GM21360 (cell line): ENCODE data around the gene IP6K3.

ENCODE experiments used
- ATAC-seq: cut with Tn5 transposase; IDR thresholded peaks from one replicate; pipeline ENCODE4 v1.9.1; 2021; ENCODE audit warnings: mild to moderate bottlenecking, moderate library complexity; ENCODE audit not compliant: unreplicated experiment

The IP6K3 gene

DNA sequence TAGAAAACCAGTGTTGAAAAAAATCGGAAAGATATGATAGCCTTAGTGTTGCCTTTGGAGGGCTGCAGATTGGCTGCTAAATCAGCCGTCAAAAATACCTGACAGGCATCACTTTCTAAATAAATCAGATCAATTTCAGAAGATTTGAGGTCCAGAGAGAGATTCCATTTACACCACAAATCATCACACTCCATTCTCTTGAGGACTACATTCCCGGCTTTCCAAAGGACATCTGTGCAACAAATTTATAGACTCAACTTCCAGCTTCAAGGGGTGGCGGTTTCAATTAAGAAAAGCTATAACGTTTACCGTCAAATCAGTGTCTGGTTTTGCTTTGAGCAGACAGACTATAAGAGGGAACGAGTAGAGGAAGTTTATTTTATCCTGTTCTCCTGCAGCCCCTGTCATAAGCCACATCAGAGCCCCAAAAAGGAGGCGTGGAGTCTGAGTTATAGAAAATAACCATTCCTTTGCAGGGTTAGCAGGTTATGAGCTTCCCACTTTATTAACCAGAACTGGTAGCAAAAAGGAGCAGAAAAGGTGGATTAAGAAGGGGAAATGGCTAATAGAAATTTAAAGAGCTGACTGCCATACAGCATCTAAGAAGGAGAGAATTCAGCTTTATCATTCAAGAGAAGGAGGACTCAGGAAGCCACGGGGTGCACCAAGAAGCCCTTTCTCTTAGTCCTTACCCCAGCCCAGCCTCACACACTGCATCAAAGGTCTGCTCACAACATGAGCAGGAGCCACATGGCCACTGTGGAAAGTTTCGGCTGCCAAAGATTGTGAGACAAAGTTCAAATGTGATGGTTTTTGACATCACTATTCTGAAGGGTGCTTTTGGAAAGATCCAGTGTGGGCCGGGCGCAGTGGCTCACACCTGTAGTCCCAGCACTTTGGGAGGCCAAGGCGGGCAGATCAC, 22.3 kb downstream of the IP6K3 start:
- ATAC-seq = no peak

DNA sequence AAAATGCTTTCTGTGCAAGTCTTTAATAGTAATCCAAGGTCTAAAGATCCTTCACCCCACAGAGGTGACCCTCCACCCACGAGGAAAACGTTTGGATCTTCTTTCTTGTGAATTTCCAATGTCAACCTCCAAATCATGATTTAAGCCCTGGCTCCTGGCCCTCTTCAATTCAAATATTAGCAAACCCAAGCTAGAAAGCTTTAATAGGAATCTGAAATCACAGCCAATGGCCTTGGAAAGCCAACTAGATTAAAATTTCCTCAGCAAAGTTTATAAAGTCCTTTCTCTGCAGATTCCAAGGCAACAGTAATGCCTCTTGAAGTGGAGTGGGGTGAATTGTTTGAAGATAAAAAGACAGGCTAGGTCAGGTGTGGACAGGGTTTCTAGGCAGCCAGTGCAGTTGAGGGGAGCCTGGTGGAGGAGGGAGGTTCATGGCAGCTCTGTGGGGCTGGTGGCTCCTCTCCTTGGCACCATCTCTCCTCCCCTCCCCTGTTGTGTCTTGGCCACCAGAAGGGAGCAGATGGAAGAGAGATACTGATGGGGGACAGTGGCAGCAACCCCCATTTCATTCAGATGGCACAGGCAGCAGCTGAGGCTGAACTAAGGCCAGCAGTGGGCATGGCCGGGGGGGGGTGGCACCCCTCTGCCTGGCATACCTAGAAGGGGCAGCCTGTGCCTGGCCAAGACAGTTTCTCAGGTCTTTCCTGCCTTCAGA, 23.2 kb downstream of the IP6K3 start:
- ATAC-seq = no peak

DNA sequence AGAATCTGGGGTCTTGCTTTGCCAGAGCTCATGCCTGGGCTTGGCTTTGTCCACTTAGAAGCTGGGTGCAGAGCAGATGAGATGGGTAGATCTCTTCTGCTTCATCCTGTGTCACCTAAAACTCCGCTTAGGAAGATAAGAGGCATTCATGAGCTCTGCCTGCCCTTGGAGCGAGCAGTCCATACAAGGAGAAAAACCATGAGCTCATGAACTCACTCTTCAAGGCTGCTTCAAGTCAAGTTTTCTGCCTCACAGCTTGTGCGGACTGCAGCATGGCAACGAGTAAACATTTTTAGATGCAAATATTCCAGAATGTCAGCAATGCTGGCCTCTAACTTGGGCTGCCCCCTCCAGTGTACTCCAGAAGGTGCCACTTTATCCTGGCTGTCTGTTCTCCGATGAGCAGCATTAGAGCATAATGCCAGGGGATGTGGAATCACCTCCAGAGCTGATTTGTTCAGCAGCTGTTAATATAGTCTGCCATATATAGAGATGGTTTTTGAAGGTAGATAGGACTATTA, 24.5 kb downstream of the IP6K3 start:
- ATAC-seq = no peak

DNA sequence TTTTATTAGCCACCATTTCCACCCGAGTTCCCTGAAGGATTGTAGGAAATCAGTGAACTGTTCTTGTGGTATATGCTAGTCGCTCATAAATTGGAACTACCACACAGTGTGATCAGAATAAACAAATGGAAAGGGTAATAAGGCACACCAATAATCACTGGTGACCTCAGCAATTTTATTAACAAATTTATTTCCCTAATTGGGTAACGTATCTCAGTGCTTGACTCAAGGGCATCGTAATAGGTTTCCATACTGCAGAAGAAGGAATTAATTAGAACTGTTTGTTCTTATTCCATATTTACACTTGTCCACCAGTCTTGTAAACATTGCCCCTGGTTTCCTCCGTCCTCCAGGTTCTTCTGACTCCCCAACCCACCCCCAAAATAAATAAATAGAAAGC, 25.2 kb downstream of the IP6K3 start:
- ATAC-seq = no peak

DNA sequence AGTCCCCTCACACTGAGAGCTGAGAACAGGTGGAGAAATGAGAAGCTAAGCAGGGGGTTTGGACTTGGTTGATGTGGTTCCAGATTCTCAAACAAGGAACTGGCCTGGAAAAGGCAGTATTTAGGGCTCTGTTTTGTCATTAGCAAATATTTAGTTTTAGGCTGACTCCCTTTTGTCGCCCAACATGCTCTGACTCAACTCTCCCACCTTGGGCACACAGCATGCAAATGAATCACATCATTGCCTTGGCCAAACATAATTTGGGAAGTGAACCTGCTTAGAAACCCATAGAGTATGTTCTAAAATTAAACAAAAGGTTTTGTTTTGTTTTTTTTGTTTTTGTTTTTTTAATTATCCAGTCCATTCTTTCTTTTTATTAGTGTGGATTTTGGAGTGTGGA, 25.7 kb downstream of the IP6K3 start:
- ATAC-seq = no peak

DNA sequence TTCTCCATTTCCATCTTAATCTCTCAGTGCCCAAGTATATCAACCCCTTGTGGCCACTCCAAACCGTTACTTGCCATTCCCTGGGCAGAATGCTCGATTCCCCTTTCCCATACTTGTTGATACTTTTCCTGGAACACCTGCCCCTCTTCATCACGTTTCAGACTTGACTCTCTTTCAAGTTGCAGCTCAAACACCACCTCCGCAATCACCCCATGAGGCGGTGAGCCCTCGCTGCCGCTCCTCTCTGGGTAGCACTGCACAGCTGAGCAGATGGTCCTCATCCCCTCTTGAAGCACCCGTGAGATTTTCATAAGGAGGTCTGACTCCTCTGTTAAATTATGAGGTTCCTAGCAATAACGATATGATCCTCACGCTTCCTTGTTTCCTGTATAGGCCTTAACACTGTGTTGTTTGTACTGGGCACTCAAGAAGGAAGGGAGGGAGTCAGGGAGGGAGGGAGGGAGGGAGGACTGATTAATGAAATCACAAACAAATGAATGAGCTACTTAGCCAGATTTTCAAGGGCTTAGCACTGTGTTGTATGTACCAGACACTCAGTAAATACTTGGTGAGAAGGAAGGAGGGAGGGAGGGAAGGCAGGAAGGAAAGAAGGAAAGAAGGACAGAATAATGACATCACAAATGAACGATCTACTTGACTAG, 27.2 kb downstream of the IP6K3 start:
- ATAC-seq = no peak

DNA sequence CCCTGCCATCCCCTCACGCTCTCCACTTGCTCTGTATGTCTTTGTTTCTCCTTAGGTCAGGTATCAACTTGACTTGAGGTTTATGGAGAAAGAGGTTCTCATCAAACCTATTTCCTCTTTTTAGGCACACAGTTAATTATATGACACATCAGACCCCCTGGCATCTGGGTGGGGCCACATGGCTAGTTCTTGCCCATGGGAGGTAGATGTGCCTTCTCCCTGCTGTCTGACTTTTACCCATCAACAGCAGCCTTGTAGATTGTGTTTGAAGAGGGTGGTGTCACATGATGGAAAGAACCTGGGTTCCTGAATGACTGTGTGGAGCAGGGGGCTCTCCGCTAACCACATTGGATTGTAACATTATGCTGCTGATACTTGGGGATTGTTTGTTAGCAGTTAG, 28.0 kb downstream of the IP6K3 start:
- no peak for ATAC-seq

DNA sequence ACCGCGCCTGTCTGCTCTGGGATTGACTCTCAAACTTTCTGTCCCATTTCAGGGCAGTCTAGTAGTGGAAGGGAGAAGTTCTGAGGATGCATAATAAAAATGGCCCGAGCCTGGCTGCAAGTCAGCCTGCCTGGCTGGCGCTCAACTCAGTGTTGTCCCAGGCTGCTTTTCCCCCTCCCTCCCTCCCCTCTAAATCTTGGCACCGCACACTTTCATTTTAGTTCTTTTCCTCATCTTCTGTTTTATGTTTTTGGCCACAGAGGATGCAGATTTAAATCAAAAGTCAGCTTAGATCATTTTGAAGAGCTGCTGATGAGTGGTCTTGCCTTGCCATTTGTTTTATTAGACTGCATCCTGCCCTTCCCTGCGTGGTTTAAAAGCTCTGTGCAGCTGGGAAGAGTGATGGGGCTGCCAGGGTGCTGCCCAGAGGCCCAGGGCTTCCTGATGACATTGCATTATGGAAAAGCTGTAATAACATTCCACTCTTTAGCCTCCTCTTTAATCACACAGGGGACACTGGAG, 28.7 kb downstream of the IP6K3 start:
- ATAC-seq = no peak

DNA sequence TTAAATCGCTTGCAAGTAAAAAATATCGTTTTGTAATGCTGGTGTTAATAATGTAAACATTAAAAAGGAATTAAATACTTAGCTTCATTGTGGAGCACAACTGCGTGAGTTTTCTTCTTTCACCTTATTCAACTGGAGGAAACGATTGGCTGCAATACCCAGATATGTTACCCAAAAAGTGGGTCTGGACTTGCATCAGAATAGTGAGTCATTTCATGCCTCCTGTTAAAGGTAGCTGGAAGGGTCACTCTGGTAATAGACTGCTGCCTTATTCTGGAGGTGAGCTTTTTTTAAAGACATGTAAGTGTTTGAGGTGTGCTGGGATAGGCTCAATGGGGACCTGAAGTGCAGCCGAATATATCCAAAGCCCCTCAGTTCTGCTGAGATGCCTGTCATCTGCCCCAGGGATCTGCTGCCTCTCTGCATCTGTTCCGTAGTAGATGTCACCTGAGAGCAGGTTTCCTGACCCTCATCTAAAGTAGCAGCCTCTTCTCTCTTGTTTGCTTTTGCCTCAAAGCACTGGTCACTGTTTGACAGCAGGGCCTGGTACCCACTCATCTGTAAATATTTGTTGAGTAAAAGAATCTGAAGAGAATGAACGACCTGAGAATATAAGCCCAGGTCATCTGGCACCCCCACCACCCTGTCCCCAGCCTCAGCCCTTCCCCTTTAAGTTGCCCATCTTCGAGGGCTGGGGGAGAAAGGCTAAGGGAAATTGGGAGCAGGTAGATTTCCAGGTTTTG, 29.6 kb downstream of the IP6K3 start:
- ATAC-seq = no peak

DNA sequence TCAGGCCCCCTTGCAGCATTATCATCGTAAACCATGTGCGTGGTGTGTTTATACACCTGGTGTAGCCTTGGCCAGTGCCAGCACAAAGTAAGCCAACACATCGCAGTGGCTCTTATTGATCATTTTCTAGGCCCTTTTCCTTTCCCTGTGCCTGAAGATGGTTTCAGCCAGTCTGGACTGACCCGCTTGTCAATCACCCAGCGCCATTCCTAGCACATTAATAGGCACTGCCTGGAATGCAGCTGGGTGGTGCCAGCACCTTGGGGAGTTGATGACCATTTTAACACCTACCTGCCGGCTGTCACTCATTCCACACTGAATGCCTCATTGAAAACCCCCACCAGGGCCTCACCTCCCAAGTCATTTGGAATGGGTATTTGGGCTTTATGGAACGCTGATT, 30.3 kb downstream of the IP6K3 start:
- no peak for ATAC-seq

DNA sequence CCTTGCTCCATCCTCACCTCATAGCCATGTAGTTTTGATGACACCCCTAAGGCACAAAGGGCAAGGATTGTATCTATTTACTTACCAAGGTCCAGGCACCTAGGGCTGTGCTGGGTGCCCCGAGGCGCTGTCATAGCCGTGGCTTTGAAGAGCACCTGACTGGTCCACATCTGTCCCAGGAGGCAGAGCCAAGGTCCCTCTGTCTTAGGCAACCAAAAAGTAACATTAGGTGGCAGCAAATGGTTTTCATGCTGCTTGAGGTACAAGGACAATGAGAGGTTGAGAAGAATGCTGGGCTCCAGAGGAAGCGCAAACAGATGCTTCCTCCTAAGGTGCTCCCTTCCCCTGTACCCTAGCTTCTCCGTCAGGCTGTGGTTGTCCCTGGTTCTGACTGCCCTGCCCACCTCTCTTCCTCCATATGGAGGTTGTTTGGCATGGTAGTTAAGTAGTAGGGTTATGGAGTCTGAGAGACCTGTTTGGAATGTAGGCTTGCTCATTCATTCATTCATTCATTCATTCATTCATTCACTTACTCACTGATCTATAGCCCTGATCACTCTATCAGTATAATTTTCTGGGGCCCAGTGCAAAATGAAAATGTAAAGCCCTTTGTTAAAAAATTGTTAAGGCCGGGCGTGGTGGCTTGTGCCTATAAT, 32.2 kb downstream of the IP6K3 start:
- ATAC-seq = no peak

DNA sequence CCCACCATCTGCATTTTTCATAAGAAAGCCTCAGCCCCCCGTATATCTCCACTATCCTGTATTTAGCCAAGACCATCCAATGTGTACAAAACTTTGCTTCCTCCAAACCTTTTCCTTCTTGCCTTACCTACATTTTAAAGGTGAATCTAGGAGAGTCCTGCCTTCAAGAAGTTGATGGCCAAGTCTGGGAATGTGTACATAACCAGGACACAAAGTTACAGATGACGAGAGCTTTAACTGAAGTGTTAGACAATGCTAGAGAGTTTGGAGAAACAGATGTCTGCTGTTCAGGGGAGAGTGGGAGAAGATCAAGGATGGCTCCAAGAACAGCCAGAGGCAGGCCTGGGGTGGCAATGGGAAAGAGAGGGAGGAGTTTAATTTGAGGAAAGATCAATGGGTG, 32.9 kb downstream of the IP6K3 start:
- ATAC-seq = no peak

DNA sequence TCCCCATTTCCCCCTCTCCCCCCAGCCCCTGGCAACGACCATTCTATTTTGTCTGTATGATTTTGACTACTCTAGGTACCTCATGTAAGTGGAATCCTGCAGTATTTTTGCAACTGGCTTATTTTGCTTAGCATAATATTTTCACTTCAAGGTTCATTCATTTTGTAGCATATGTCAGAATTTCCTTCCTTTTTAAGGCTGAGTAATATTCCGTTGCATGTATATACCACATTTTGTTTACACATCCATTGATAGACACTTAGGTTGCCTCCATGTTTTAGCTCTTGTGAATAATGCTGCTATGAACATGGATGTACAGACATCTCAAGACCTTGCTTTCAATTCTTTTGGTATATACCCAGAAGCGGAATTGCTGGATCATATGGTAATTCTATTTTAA, 33.8 kb downstream of the IP6K3 start:
- no peak for ATAC-seq

DNA sequence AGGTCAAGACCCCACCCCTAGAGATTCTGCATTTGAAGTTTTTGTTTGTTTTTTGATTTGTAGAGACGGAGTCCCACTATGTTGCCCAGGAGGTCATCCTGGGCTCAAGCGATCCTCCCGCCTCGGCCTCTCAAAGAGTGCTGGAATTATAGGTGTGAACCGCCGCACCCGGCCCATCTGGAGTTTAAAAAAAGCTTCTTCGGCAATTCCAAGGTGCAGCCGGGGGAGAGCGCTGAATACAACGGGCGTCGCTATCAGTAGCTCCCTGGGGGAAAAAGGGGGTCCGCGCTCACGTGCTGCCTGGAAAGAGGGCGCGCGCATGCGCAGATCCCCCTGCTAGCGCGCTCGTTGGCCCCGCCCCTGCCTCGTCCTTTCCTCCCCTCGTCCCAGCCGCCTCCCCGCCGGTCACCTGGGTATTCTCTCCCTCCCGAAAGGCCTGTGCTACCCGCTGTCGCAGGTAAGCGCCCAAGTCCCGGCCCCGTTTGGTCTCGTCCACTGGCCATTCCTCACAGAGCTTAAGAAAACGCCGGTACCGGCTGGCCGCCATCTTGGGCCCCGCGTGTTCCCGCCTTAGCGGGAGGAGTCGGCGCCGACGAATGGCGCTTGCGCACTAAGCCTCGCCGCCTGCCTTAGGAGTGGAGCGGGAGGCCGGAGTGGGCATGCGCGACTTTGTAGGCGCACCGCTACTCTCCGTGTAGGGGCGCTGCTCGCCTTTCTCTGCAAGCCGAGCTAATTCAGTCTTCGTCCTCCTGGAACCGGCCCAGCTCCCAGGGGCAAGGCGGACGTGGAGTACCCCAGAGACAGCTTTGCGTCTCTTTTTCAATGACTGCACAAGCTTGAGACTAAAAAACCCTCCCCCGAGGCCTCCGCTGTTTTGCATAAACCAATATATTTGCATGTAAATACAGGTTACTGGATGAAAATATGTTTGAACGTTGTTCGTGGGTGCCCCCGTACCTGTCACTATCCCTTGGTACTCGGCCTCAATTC, 35.3 kb downstream of the IP6K3 start, which contains the start of gene UQCC2:
UQCC2 (minus strand) TSS at position 561 of the 990 bp plus-strand sequence; CDS start at position 547, 14 bp downstream.
- ATAC-seq = peak; percentile 85

DNA sequence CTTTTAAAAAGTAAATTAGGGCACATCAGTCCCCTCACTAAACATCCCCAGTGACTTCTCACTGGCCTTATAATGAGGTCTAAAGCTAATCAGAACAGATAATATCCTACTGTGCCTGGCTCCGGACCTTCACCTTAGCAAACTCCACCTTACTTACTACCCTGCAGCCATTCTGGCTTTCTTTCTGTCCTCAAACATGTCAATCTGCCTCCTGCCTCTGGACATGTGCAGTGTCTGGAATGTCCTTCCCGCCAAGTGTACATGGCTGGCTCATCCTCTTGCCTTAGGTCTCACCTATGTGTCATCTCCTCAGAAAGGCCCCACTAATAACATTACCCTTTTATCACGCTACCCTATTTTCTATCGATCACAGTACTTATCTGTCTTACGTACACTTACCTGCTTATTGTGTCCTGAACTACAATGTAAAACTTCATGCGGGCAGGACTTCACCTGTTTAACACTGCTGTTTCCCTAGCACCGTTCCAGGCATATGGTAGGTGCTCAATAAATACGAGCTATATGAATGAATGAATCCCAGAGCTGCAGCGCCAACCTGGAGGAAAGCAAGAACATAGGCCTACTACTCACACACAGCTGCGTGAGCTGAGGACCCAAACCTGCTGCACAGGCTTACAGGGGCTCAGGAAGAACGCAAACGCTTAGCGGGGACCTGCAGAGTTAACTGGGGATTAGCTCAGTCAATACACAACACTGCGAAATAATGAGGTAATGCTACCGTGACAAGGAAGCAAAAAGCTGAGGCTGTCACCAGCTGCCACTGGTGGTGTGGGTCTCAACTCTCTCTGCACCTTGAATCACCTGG, 36.2 kb downstream of the IP6K3 start:
- no peak for ATAC-seq

DNA sequence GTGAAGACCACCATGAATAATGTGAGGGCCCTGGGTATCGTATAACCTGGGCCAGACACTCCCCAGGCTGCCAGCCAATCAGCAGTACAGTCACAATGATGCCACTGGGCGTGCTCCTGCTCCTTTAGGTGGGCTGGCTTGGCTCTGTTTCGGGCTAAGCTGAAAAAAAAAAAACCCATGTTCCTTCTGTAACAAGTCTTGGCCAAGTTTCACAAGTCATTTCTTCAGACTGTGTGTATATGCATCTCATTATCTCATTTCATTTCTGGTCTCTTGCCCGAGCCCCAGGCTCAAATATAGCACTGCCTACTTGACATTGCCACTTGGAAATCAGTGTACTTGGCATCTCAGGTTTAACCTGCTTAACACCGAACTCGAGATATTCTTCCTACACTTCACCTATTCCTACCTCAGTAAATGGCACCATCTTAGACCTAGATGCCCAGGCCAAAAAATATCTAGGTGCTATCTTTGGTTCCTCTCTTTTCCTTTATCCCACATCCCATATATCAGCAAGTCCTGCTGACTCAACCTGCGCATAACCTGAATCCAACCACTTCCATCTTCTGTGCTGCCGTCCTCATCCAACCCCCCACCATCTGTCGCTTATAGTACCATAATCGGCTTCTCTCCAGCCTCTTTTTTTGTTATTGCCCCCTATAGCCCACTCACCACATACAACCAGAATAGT, 37.0 kb downstream of the IP6K3 start:
- no peak for ATAC-seq

DNA sequence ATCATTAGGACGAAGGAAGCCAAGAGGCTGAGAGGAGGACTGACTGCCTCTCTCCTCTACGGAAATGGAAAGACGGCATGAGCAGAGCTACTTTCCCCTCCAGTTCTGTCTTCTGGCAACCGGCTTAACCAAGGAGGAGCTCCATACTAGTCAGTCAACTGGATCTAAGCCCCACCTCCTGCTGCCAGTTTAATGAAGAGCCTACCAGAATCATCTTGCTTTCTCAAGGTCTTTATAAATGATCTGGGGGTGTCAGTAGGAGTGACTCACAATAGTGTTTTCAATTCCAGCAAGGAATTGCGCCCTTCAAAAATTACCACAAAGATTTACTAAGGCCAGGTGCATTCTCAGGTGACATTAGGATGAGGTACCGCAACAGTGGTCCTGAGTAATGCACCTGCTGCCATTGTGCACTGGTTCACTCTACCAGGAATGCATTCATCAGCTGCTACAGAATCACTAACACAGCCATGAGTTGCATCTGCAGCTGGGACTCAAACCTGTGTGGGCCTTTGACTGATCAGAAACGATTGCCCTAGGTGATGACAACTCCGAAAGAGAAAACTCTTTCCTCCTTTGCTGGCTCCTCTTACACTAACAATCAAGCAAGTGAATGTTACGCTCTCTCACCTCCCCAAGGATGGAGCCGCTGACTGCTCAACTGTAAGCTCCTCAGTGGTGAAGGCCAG, 38.0 kb downstream of the IP6K3 start:
- ATAC-seq = no peak
